Measurements from ENCODE around the gene MCMBP. TPM values are rescaled to one million over a fixed set of nuclear protein-coding genes. Genes with fewer than 3 reads are reported as not detected.
"Not testable (repeated sequence)": the region's sequence is repeated elsewhere in the genome, so short reads cannot be mapped to it uniquely, and the experiment has no call there.

MCMBP gene
- total and polyA plus RNA-seq, 8 donors = 40.6 to 66.5 (median 61.4) TPM

GRCh38 chr10:119910689-119911088 is 38.0 kb upstream of the MCMBP start:
- no peak for ATAC-seq
- no peaks in the 10 kb centered on the region for H3K27me3 ChIP-seq
- no peaks in the 10 kb centered on the region for H3K9me3 ChIP-seq
- no peak overlapping the region for H3K27ac ChIP-seq
- peaks cover 0 to 100% of the 10 kb centered on the region in 2 donors for H3K36me3 ChIP-seq
- intact Hi-C loops (cut with DNase I) = no loop called here
- no peak overlapping the region for H3K4me3 ChIP-seq
- no peaks in the 10 kb centered on the region for H3K4me1 ChIP-seq
- no peak for DNase-seq
- no peak for TF ChIP-seq CTCF (IDR thresholded peaks at IDR 0.05)

GRCh38 chr10:119908166-119908565 is 35.5 kb upstream of the MCMBP start:
- TF ChIP-seq CTCF (IDR thresholded peaks at IDR 0.05) = no peak
- Histone ChIP-seq H3K9me3 (no peaks in the 10 kb centered on the region), H3K36me3 (peaks cover 0 to 100% of the 10 kb centered on the region in 2 donors), H3K27ac (no peak overlapping the region), H3K4me1 (no peaks in the 10 kb centered on the region), H3K4me3 (no peak overlapping the region), H3K27me3 (no peaks in the 10 kb centered on the region)
- intact Hi-C loops (cut with DNase I) = no loop called here
- DNase-seq = no peak
- ATAC-seq = no peak

GRCh38 chr10:119907695-119908094 is 35.1 kb upstream of the MCMBP start:
- H3K4me1 ChIP-seq; H3K4me3 ChIP-seq; H3K27ac ChIP-seq; DNase-seq; ATAC-seq; H3K27me3 ChIP-seq; H3K9me3 ChIP-seq; intact Hi-C loops (cut with DNase I): not testable (repeated sequence)
- H3K36me3 ChIP-seq = peaks cover 0 to 100% of the 10 kb centered on the region in 2 donors

- intact Hi-C loops (cut with DNase I) = no loop called here
- no peak for DNase-seq
- ATAC-seq = no peak
- Histone ChIP-seq H3K27ac (no peak overlapping the region), H3K36me3 (peaks cover 0 to 79% of the 10 kb centered on the region in 2 donors), H3K4me1 (peaks cover 0 to 8% of the 10 kb centered on the region in 2 donors), H3K9me3 (no peaks in the 10 kb centered on the region), H3K4me3 (no peak overlapping the region), H3K27me3 (no peaks in the 10 kb centered on the region)
- no peak for TF ChIP-seq CTCF (IDR thresholded peaks at IDR 0.05)
Measured at GRCh38 chr10:119903946-119904666, 31.5 kb upstream of the MCMBP start.

- no peak overlapping the region for H3K27ac ChIP-seq
- DNase-seq (no peak), ATAC-seq (no peak)
- TF ChIP-seq CTCF (IDR thresholded peaks at IDR 0.05) = no peak
- peaks cover 23 to 50% of the 10 kb centered on the region in 2 donors for H3K4me1 ChIP-seq
- H3K27me3 ChIP-seq = no peaks in the 10 kb centered on the region
- H3K9me3 ChIP-seq = no peaks in the 10 kb centered on the region
- H3K4me3 ChIP-seq = no peak overlapping the region
- peaks cover 0 to 37% of the 10 kb centered on the region in 2 donors for H3K36me3 ChIP-seq
- intact Hi-C loops (cut with DNase I) = no loop called here
Measured at GRCh38 chr10:119898577-119898976, 25.9 kb upstream of the MCMBP start.
